ENCODE results near the gene DNAJC5G.

DNAJC5G gene

GRCh38 chr2:27245626-27246025 is 29.6 kb upstream of the DNAJC5G start:
- no peak overlapping the region for H3K27ac Mint-ChIP-seq
- no peak overlapping the region for H3K4me3 Mint-ChIP-seq
- peaks cover 21% of the 10 kb centered on the region for H3K36me3 Mint-ChIP-seq (ENCODE audit: low read depth)
- no peak for ATAC-seq
- H3K27me3 Mint-ChIP-seq: no peaks in the 10 kb centered on the region
- no peaks in the 10 kb centered on the region for H3K9me3 Mint-ChIP-seq
- no peak for DNase-seq
- peaks cover 1% of the 10 kb centered on the region for H3K4me1 Mint-ChIP-seq

GRCh38 chr2:27247893-27248292 is 27.3 kb upstream of the DNAJC5G start:
- no peak for ATAC-seq
- H3K27ac Mint-ChIP-seq: no peak overlapping the region
- peaks cover 1% of the 10 kb centered on the region for H3K4me1 Mint-ChIP-seq
- H3K9me3 Mint-ChIP-seq: no peaks in the 10 kb centered on the region
- peaks cover 2% of the 10 kb centered on the region for H3K27me3 Mint-ChIP-seq
- no peak overlapping the region for H3K4me3 Mint-ChIP-seq
- DNase-seq: no peak
- H3K36me3 Mint-ChIP-seq (ENCODE audit: low read depth): peaks cover 12% of the 10 kb centered on the region

DNA sequence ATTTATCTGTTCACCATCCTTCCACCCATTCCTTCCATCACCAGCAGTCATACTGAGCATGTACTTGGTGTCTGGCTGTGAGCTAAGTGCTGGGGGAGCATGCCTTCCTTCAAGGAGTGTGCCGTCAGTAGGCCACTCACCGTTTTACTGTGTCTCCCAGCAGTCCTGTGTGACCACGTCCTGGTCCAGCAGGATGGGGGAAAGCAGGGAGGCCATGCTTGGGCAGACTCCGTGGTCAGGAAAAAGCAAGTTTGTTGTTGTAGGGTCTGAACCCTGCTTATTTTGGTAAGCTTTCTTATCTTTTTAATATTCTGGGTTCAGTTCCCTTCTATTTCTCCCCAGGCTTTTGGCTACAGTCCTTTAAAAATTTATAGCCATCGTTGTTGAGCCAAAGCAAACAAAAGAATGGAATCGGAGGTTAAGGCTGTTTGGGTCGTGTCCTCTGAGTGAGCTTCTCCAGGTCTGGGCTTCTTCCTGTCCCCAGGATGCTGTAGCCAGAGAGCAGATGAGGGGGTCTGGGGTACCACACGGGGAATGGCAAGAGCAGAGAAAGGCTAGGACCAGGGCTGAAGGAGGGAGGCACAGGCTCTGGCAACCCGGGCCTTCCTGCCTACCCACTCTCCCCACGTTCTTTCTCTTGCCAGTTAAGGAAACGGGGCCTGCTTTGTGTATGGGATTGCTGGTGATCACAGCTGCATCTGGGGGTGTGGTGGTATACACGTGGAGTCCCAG is 25.9 kb upstream of the DNAJC5G start:
- Mint-ChIP-seq H3K4me1 (peaks cover 1% of the 10 kb centered on the region), H3K9me3 (no peaks in the 10 kb centered on the region), H3K4me3 (no peak overlapping the region), H3K27ac (no peak overlapping the region), H3K27me3 (peaks cover 2% of the 10 kb centered on the region), H3K36me3 (ENCODE audit: low read depth) (peaks cover 3% of the 10 kb centered on the region)
- DNase-seq: no peak
- peak; percentile 9 for ATAC-seq

DNA sequence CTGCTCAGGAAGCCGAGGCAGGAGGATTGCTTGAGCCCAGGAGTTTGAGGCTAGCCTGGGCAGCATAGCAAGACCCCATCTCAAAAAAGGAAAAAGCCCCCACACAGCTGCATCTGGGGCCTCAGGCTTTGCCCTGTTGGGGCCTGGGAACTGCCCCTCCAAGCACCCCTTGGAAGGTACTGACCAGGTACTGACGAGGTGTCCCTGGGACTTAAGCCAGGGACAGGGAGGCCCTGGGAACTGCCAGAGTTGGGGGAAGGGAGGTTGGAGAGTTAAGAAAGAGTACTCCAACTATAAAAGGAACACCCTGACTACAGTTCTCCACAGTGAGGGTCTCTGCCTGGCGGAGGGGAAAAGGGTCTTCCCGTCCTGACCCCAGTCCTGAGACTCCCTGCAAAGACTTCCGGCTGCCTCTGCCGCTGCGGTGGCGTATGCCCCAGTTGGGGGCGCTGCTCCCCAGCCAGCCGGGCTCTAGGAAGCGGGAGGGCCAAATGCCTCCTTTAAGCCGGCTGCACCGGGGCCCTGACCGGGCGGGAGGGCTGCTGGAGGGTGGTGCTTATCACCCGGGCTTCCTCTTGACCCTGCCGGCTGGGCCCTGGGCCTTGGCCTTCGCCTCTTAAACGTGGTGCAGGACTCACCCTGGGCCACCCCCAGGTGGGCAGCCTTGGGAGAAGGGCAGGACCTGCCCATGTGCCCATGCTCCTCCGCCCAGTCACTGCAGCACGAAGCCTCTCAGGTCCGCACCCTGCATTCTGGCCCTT is 25.2 kb upstream of the DNAJC5G start:
- Mint-ChIP-seq H3K27me3 (peaks cover 5% of the 10 kb centered on the region), H3K9me3 (no peaks in the 10 kb centered on the region), H3K36me3 (ENCODE audit: low read depth) (no peaks in the 10 kb centered on the region), H3K27ac (no peak overlapping the region), H3K4me1 (peaks cover 1% of the 10 kb centered on the region), H3K4me3 (no peak overlapping the region)
- ATAC-seq (peak; percentile 70), DNase-seq (peak; percentile 76)

GRCh38 chr2:27250652-27251379 is 24.4 kb upstream of the DNAJC5G start:
- H3K36me3 Mint-ChIP-seq (ENCODE audit: low read depth): no peaks in the 10 kb centered on the region
- no peak for ATAC-seq
- H3K27me3 Mint-ChIP-seq: peaks cover 10% of the 10 kb centered on the region
- H3K27ac Mint-ChIP-seq: no peak overlapping the region
- H3K4me3 Mint-ChIP-seq: no peak overlapping the region
- DNase-seq: no peak
- H3K9me3 Mint-ChIP-seq: no peaks in the 10 kb centered on the region
- peaks cover 1% of the 10 kb centered on the region for H3K4me1 Mint-ChIP-seq

DNA sequence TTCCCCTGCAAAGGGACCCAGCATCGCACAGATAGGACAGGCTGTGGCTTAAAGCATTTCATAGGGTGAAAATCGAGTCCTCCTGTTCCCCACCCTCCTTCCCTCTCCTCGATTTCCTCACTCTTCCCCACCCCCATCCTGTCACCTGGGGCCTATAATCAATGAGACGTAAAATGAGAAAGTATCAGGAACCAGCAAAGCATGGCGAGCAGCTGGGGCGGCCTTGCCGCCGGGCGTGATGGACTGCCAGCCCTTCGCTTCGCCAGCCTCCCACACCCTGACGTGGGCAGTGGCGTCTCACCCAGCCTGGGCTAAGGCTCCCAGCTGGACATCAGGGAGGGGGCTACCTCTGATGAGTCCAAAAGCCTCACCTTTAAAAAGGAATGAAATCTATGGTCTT is 23.5 kb upstream of the DNAJC5G start:
- no peak for ATAC-seq
- no peak for DNase-seq
- no peaks in the 10 kb centered on the region for H3K36me3 Mint-ChIP-seq (ENCODE audit: low read depth)
- H3K4me3 Mint-ChIP-seq: no peak overlapping the region
- no peaks in the 10 kb centered on the region for H3K9me3 Mint-ChIP-seq
- peaks cover 10% of the 10 kb centered on the region for H3K27me3 Mint-ChIP-seq
- H3K27ac Mint-ChIP-seq: no peak overlapping the region
- peaks cover 1% of the 10 kb centered on the region for H3K4me1 Mint-ChIP-seq

DNA sequence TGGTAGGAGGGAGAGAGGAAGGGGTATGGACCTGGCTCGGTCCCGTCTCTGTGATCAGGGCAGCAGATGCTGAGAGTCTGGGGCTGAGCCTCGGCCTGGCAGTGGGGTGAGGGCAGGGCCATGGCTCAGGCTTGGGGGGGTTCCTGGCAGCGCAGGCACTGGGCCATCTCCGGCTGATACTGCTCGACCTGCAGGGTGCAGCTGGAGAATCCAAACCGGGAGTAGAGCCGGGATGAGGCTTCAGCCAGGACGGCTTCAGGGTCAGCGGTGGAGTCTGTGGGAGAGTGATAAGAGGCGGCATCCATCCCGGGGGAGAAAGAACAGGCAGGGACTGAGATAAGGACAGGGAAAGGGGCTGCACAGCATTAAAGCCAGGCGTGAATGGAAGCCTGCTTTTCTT is 20.0 kb upstream of the DNAJC5G start:
- H3K27me3 Mint-ChIP-seq: peaks cover 23% of the 10 kb centered on the region
- no peak overlapping the region for H3K27ac Mint-ChIP-seq
- no peak for DNase-seq
- no peaks in the 10 kb centered on the region for H3K9me3 Mint-ChIP-seq
- H3K4me1 Mint-ChIP-seq: peaks cover 1% of the 10 kb centered on the region
- no peaks in the 10 kb centered on the region for H3K36me3 Mint-ChIP-seq (ENCODE audit: low read depth)
- H3K4me3 Mint-ChIP-seq: no peak overlapping the region
- no peak for ATAC-seq

DNA sequence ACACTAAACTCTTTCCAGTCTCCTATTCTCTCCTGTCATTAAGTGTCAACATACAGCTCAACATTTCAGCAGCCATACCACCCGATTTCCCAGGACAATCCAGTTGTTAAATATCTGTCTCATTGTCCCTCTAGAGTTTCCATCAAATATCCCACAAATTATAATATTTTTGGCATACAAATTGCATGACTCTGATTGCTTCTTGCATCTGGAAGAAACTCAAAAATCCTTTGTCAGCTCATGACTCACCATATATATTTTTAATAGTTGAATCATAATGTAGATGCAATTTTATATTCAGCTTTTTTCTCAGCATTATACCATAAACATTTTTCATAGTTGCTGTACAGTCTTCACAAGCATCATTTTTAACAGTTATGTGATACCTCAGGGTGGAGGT is 19.6 kb upstream of the DNAJC5G start:
- no peaks in the 10 kb centered on the region for H3K36me3 Mint-ChIP-seq (ENCODE audit: low read depth)
- DNase-seq: no peak
- ATAC-seq: no peak
- H3K4me3 Mint-ChIP-seq: no peak overlapping the region
- H3K27ac Mint-ChIP-seq: no peak overlapping the region
- H3K27me3 Mint-ChIP-seq: peaks cover 27% of the 10 kb centered on the region
- no peaks in the 10 kb centered on the region for H3K9me3 Mint-ChIP-seq
- no peaks in the 10 kb centered on the region for H3K4me1 Mint-ChIP-seq

GRCh38 chr2:27256855-27257454 is 18.3 kb upstream of the DNAJC5G start:
- Mint-ChIP-seq H3K27ac (no peak overlapping the region), H3K9me3 (no peaks in the 10 kb centered on the region), H3K27me3 (peaks cover 39% of the 10 kb centered on the region), H3K4me1 (peaks cover 4% of the 10 kb centered on the region), H3K36me3 (ENCODE audit: low read depth) (no peaks in the 10 kb centered on the region), H3K4me3 (no peak overlapping the region)
- no peak for DNase-seq
- no peak for ATAC-seq

DNA sequence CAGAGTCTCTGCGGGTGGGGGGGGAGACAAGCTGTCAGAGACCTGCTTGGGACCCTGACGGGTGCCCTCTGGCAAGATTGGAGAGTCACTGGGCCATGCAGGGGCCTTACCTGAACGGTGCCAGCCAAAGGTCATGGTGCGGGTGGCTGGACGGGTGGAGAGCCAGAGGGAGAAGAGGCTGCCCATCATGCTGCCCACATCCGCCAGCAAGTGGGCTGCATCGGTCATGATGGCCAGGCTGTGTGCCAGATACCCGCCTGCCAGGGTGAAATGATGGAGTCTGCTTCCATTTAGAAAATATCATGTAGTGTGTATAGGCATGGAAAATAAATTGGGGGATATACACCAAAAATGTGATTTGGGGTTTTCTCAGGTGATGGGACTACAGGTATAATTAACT is 17.2 kb upstream of the DNAJC5G start:
- H3K4me1 Mint-ChIP-seq: peaks cover 4% of the 10 kb centered on the region
- H3K4me3 Mint-ChIP-seq: no peak overlapping the region
- no peaks in the 10 kb centered on the region for H3K9me3 Mint-ChIP-seq
- DNase-seq (no peak), ATAC-seq (no peak)
- peaks cover 37% of the 10 kb centered on the region for H3K27me3 Mint-ChIP-seq
- no peaks in the 10 kb centered on the region for H3K36me3 Mint-ChIP-seq (ENCODE audit: low read depth)
- no peak overlapping the region for H3K27ac Mint-ChIP-seq

DNA sequence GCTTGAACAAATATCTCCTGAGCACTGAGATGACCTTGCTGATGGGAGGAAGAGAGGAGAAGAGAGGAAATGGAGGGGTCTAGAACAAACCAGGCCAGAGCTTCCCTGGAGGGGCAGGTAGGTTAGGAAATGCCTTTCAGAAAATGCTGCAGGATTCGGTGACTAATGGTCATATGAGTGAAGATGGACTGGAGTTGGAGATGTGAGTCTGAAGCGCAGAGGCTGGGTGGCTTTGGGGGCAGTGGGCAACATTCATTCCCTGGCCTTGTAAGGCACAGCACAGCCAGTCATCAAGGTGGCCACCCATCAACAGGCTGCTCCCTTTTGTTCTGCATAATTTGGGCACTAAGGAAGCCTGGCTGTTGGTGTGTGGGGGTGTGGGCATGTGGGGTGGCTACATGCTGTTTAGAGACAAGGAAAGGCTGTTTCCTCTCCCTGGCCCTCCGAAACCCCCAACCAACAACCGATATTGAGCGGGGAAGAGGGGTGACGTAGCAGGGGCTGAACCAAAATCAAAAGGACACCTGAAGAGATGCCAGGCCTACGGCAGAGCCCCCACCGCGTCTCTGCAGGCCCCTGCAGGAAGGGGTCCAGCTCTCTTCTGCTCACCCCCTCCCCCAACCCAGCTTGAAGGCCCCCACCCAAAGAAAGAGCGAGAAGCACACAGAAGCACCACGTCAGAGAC is 13.8 kb upstream of the DNAJC5G start:
- Mint-ChIP-seq H3K9me3 (no peaks in the 10 kb centered on the region), H3K27me3 (peaks cover 46% of the 10 kb centered on the region), H3K4me1 (peaks cover 23% of the 10 kb centered on the region), H3K36me3 (ENCODE audit: low read depth) (no peaks in the 10 kb centered on the region), H3K27ac (no peak overlapping the region), H3K4me3 (peak overlapping the region; percentile 57)
- no peak for DNase-seq
- ATAC-seq: no peak

GRCh38 chr2:27261926-27262298 is 13.3 kb upstream of the DNAJC5G start:
- no peak for ATAC-seq
- Mint-ChIP-seq H3K36me3 (ENCODE audit: low read depth) (no peaks in the 10 kb centered on the region), H3K4me1 (peaks cover 23% of the 10 kb centered on the region), H3K4me3 (peak overlapping the region; percentile 57), H3K27ac (no peak overlapping the region), H3K27me3 (peaks cover 46% of the 10 kb centered on the region), H3K9me3 (no peaks in the 10 kb centered on the region)
- no peak for DNase-seq

DNA sequence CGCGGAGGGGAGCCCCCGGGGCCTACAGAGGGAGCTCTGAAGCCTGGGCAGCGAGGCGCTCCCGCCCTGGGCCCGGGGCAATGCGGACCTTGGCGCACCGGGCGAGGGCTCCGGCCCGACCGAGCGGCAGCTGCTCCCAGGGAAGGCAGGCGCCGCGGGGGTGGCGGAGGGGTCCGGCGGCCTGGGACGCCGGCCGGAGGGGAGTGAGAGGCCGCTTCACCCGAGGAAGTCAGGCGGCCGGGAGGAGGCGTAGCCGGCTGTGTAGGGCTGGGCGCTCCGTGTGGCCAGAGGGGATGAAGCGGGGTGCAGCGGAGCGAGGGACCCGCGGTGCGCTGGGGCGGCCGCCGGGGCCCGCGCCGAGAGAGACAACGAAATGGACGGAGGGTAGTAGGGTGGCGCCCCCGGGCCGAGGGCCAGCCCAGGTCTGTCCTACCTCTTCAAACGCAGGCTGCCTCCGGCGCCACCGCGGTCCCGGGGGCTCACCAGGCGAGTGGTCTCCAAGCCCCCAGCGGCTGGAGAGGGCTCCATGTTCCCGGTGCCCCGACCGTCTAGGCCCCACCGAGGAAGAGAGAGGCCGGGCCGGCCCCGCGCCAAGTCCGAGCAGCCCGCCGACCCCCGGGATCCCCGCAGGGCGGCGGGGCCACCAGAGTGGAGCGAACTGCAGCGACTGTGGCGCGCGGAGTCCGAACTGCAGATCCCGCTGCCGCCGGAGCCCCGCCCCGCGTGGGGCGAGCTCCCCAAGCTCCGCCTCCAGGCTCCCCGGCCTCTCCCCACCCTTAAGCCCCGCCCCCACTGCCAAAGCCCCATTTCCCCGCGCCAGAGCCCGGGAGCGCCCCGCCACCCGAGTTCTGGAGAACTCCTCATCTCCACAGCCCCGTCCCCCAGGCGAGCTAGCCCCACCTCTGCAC is 12.6 kb upstream of the DNAJC5G start, which contains the start of gene SLC30A3:
Gene SLC30A3 (minus strand): TSS at position 669 of the 908 bp plus-strand sequence. CDS start 141 bp downstream, at position 528.
- ATAC-seq (peak; percentile 47), DNase-seq (peak; percentile 67)
- Mint-ChIP-seq H3K27ac (no peak within 1 kb of the TSS), H3K27me3 (peaks cover 46% of the 10 kb centered on the region), H3K4me3 (peak within 1 kb of the TSS; percentile 72), H3K36me3 (ENCODE audit: low read depth) (no peaks in the 10 kb centered on the region), H3K9me3 (no peaks in the 10 kb centered on the region), H3K4me1 (peaks cover 23% of the 10 kb centered on the region)

Measured in activated naive CD8-positive, alpha-beta T cell treated with anti-CD3 and anti-CD28 coated beads, Interleukin-2, amount 50 U/mL, for 24 hours (primary cell).